Nephron (organoid): Measurements from ENCODE around the gene MYOF.

Source experiments
- H3K27ac Mint-ChIP-seq, 3 experiments: 2 replicates each; pipeline ENCODE4 v1.8.0; 2020; ENCODE audit warnings: mixed read lengths in 3 of 3, mild to moderate bottlenecking in 2 of 3, moderate library complexity in 1 of 3
- H3K27me3 Mint-ChIP-seq: 2 replicates; pipeline ENCODE4 v1.8.0; 2021; ENCODE audit warnings: low read depth, mild to moderate bottlenecking, moderate library complexity, mixed read lengths
- H3K36me3 Mint-ChIP-seq: 2 replicates; pipeline ENCODE4 v1.8.0; 2020; ENCODE audit warnings: low read depth, mixed read lengths
- H3K4me1 Mint-ChIP-seq: 2 replicates; pipeline ENCODE4 v1.8.0; 2020; ENCODE audit warnings: mixed read lengths
- H3K4me3 Mint-ChIP-seq, 3 experiments: 2 replicates each; pipeline ENCODE4 v1.8.0; 2020; ENCODE audit warnings: mild to moderate bottlenecking in 3 of 3, mixed read lengths in 3 of 3, moderate library complexity in 2 of 3
- H3K9me3 Mint-ChIP-seq: 2 replicates; pipeline ENCODE4 v1.8.0; 2020; ENCODE audit warnings: mixed read lengths
- TF ChIP-seq, protein P1 (sequence below), 3 experiments: fragments of 200-600 bp; sonication (generic); IDR thresholded peaks; one replicate each; pipeline ENCODE4 v1.5.0; 2021; ENCODE audit warnings: antibody characterized with exemption in 3 of 3; ENCODE audit not compliant: unreplicated experiment in 3 of 3

The MYOF gene

DNA sequence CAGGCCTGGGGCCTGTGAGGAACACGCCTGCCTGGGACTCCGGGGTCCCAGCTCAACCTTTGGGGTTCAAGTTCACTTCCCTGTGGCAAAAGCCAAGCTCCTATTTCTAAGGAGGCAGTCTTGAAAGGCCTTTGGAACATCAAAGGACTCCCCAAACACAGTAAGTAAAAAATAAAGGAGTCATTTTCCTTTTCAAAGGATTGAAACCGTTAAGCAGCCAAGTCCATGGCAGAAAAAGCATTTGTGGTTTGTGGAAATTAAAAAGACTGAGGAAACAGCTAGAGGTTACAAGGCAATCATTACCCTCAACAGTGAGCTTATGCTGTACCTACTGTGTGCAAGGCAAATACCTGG is 200.8 kb downstream of the MYOF start:
- Mint-ChIP-seq H3K27ac (peak overlapping the region in 1 of 3 experiments; percentile 48), H3K27me3 (peaks cover 3% of the 10 kb centered on the region), H3K4me3 (no peak overlapping the region), H3K9me3 (no peaks in the 10 kb centered on the region), H3K36me3 (no peaks in the 10 kb centered on the region), H3K4me1 (no peaks in the 10 kb centered on the region)
- TF ChIP-seq, protein P1, sequence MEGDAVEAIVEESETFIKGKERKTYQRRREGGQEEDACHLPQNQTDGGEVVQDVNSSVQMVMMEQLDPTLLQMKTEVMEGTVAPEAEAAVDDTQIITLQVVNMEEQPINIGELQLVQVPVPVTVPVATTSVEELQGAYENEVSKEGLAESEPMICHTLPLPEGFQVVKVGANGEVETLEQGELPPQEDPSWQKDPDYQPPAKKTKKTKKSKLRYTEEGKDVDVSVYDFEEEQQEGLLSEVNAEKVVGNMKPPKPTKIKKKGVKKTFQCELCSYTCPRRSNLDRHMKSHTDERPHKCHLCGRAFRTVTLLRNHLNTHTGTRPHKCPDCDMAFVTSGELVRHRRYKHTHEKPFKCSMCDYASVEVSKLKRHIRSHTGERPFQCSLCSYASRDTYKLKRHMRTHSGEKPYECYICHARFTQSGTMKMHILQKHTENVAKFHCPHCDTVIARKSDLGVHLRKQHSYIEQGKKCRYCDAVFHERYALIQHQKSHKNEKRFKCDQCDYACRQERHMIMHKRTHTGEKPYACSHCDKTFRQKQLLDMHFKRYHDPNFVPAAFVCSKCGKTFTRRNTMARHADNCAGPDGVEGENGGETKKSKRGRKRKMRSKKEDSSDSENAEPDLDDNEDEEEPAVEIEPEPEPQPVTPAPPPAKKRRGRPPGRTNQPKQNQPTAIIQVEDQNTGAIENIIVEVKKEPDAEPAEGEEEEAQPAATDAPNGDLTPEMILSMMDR (IDR thresholded peaks at IDR 0.05; ENCODE audit: unreplicated experiment in 3 of 3), result no peak

DNA sequence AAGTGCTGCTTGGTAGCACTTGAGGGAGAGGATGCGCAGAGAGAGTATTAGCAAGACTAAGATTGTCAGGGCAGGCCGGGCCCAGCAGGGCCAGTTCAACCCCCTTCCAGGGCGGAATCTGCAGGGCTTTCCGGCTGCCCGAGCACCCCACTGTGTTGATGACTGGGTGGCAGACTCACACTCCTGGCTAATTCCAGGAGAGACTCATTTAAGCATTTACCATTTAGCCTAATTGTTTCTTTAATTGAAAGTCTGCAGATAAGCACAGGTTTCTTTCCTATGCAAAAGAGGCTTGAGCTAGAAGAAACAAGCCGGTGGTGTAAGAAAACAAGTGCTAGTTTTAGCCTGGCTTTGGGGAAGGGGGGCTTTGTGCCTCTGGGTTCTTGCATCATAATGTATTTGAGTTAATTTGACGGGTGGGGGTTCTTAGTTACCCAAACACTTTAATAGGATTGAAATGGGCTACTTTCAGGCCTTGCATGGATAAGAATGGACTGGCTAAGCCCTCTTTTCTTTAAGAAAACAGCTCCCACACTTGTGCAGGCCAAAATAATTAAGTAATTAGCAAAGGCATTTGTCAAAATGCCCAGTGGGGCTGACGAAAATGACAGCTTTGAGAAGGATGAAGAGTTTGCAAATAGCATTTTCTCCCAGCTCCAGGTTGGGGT is 201.3 kb downstream of the MYOF start:
- H3K27me3 Mint-ChIP-seq, result peaks cover 3% of the 10 kb centered on the region
- H3K36me3 Mint-ChIP-seq, result no peaks in the 10 kb centered on the region
- H3K27ac Mint-ChIP-seq, result peak overlapping the region in 1 of 3 experiments; percentile 48
- H3K4me1 Mint-ChIP-seq, result no peaks in the 10 kb centered on the region
- H3K9me3 Mint-ChIP-seq, result no peaks in the 10 kb centered on the region
- TF ChIP-seq, protein P1 (IDR thresholded peaks at IDR 0.05; ENCODE audit: unreplicated experiment in 3 of 3), result no peak
- H3K4me3 Mint-ChIP-seq, result no peak overlapping the region

DNA sequence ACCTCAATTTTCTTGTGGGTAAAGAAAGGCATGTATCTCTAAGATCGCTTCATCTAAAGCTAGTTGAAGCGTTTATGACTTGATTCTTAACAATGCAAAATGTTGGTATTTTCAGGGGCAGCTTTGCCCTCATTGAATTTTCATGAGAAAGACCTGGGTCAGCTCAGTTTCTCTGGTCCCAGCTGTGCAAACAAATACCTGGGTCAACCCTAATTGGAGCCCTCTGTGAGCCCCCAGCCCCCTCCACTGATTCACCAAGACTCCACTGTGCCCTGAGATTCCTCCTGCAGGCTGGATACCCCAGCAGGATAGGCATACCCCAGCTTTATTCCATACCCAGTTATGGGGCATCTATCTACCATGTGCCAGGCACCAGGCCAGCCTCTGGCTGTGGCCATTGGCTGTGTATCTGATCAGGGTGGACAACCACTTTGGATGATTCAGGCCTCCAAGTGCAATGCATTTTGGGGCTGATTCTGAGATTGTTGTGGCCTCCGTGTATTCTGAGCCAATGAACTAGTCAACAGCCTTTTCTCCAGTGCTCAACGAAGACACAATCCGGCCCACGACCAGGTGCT is 201.9 kb downstream of the MYOF start:
- H3K27me3 Mint-ChIP-seq, result peaks cover 3% of the 10 kb centered on the region
- H3K36me3 Mint-ChIP-seq, result no peaks in the 10 kb centered on the region
- H3K9me3 Mint-ChIP-seq, result no peaks in the 10 kb centered on the region
- no peaks in the 10 kb centered on the region for H3K4me1 Mint-ChIP-seq
- no peak overlapping the region for H3K27ac Mint-ChIP-seq
- TF ChIP-seq, protein P1 (IDR thresholded peaks at IDR 0.05; ENCODE audit: unreplicated experiment in 3 of 3), result no peak
- H3K4me3 Mint-ChIP-seq, result no peak overlapping the region

DNA sequence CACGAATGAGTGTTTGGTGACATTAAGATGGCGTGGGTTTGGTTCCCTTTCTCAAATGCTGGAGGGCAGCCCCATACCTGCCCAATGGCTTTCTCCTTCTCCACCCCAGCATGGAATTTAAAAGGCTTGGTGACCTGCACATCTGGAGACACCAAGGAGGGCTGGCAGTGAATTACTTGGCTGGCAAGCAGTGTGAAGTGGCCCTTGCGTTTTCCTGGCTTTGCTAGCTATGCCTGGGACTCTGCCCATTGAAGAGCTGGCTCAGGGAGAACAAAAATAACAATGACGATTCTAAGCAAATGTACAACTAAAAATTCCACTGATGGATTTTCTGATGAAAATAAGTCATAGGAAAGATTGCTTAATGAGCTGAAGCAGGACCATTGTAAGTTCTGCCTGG is 204.8 kb downstream of the MYOF start:
- Mint-ChIP-seq H3K9me3 (no peaks in the 10 kb centered on the region), H3K27ac (no peak overlapping the region), H3K4me3 (no peak overlapping the region), H3K27me3 (no peaks in the 10 kb centered on the region), H3K36me3 (no peaks in the 10 kb centered on the region), H3K4me1 (no peaks in the 10 kb centered on the region)
- TF ChIP-seq, protein P1 (IDR thresholded peaks at IDR 0.05; ENCODE audit: unreplicated experiment in 3 of 3), result no peak

DNA sequence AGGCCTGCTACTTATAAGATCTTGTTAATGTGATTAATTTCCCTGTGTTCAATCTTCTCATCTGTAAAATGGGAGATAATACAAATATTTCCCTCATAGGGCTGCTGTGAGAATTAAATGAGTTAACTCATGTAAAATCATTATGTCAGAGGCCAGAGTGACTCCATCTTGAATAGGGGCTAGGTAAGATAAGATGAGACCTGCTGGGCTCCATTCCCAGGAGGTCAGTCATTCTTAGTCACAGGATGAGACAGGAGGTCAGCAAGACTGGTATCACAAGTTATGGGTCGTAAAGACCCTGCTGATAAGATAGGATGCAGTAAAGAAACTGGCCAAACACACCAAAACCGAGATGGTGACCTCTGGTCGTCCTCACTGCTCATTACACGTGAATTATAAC is 207.7 kb downstream of the MYOF start:
- H3K4me3 Mint-ChIP-seq, result no peak overlapping the region
- H3K27ac Mint-ChIP-seq, result no peak overlapping the region
- no peaks in the 10 kb centered on the region for H3K36me3 Mint-ChIP-seq
- no peaks in the 10 kb centered on the region for H3K4me1 Mint-ChIP-seq
- H3K9me3 Mint-ChIP-seq, result peaks cover 4% of the 10 kb centered on the region
- peaks cover 4% of the 10 kb centered on the region for H3K27me3 Mint-ChIP-seq
- TF ChIP-seq, protein P1 (IDR thresholded peaks at IDR 0.05; ENCODE audit: unreplicated experiment in 3 of 3), result no peak
